ENCODE results near the gene TMEM45B.

DNA sequence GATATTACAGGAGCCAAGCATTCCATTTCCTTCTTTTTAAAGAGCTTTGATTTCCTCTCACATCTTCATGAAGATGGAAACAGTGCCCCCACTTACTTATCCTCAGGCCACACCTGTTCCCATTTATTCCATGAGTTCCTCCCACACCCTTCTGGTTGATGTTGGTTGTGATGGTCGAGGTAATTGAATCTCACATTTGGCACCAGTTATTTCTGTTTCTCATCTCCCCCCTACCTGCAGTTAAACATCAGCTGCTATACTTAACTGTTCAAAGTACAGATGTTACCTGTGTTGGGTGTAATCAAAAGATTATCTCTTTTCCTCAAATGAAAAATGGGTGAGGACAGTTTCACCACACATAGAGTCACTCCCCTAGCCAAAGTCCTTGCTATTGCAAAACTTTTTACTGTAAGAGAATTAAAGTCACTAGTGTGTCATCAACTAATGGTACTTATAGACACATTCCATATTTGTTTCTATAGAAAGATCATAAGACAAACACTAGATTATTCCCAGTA is 1.9 kb downstream of the TMEM45B start:
- TF ChIP-seq YY1 (IDR thresholded peaks at IDR 0.05; ENCODE audit: low read depth), result no peak
- TF ChIP-seq RAD21 (IDR thresholded peaks at IDR 0.05; ENCODE audit: low read depth), result no peak
- TF ChIP-seq EP300 (IDR thresholded peaks at IDR 0.05; ENCODE audit: borderline replicate concordance), result no peak
- no peak for TF ChIP-seq CREB1 (IDR thresholded peaks at IDR 0.05; ENCODE audit: low read depth)
- TF ChIP-seq CEBPB (IDR thresholded peaks at IDR 0.05), result no peak

All from Ishikawa (cell line).